HG03135 (cell line): ENCODE data around the gene PAH.

Experiments used
- ATAC-seq: cut with Tn5 transposase; IDR thresholded peaks from one replicate; pipeline ENCODE4 v1.9.1; 2021; ENCODE audit warnings: mild to moderate bottlenecking, moderate library complexity; ENCODE audit not compliant: unreplicated experiment

The PAH gene

DNA sequence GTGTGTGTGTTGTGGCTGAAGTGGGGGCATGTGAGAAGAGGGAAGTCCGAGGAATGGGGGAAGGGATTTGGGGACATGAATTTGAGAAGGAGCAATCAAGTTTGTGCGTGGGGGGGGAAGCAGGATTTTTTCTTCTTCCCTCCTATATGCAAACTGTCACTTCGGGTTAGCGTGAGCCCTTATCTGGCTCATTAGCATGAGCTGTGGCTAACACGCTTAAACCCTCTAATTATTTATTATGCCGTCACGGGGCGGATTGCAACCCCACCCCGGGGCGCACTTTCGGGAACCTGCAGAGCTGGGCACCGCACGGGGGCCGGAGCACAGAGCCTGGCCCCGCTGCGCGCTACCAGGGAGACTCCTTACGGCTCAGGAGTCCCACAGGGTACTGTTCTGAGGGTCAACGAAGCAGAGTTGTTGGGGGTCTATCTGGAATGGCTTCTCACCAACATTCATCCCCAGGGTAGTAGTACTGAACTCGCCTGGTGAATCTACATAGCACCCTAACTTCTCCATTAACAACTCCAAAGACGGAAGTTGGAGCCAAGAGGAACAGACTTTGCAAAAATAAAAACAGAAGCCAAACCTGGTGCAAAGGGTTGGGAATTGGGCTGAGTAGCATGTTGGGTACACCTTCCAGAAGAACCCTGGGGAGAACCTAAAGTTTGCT, 34.0 kb upstream of the PAH start:
- ATAC-seq, result no peak

DNA sequence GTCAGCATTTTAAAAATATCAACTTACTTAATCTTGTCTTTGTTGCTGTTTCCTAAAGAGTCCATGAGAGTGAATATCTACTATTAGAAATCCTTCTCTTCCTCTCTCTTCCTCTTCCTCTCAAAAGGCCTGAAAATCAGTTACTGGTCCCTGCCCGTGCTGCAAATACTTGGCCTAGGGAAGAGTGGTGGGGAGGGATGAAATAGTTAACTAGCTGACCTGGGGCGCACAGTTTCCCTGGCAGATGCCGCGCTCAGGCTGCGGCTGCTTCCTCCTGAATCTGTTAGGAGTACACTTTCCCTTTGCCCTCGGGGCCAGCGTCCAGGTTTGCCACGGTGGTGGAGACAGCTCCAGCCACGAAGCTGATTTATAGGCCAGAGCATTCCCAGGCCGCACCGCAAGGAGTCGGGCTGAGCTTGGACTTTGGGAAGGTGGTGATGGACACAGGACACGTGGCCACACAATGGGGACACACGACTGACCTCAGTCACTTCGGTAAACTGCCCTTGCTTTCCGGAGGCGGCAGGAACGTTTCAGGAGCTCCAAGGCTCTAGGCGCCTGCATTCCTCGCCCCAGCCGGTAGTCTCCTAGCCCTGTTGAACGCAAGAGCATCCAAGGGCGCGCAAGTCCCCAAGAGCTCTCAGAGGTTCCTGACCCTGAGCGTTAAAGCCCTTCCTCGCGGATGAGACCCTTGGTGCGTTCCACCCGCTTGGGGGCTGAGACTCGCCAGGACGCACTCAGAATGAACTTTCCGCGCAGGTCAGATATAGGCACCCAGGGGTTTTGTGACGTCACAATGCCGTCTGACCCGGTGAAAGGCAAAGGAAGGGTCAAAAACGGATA, 33.3 kb upstream of the PAH start:
- no peak for ATAC-seq

DNA sequence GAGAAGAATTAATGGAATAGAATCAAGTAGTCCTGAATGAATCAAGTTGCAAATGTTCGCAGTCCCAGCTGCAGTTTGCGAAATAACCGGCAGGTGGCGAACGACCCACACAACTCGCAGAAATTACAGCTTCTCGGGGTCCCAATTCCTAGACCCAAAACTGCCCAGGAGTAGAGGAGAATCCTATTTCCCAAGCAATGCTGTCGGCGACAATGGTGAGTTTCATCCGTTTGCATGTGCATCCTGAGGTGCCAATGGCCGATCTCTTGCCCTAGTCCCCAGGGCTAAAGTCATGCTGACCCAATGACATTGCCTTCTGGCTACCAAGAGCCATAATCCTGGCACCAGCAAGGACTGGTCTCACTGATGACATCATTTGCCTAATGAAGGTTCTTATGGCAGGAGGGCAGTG, 31.9 kb upstream of the PAH start:
- no peak for ATAC-seq

DNA sequence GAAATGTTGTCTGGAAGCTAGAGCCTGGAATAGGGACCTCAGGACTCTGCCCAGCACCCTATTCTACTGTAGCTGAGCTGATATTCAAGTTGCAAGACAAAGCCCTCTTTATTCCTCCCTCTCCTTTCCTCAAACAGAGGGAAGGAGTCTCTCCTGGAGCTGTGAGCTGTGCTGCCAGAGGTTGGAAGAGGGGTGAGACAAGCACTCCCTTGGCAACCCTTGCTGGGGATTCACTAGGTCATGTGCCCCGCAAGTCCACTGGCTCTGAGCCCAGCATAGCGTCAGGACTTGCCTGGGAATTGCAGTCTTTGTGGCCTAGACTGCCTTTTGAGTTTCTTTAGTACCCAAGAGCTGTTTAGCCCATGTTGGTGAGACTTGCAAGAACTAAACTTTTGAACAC, 29.0 kb upstream of the PAH start:
- ATAC-seq, result no peak

DNA sequence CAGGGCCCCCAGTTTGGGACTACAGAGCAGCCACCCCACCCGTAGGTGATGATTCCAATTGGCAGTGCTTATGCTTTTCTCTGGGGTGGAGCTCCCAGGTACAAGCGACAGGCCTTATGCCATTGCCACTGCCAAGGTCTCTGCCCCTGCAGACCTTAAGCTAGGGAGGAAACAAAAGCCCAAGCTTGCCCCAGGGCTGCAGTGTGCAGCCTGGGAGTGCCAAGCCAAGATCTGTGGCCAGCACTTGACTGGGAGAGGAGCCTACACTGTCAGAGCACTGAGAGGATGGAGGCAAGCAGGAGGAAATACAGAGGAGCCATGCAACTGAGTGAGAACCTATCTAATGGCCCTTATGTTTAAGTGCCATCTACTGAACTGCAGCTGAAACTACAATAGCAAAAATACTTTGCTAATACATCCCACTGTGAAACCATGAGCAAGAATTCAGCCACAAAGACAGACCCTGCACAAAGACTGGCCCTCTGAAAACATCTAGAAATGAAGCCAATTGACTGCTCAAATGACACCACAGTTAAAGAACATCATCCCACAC, 22.7 kb upstream of the PAH start:
- no peak for ATAC-seq

DNA sequence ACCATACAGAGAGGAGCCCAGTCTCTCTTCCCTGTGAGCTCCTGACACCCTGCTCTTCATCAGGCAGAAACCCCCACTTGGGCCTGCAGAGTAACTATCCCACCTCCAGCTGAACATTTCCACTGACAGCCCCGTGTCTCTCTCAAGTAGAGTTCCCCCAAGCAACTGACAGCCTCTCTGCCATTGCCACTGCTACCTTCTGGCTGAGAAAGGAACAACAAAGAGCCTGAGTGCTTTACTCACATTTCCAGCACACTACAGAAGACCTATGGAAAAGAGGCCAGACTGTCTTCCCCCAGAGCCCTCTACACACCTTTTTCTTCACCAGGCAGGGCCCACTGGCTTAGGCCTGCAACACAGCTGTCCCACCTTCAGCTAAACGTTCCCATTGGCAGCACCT, 22.0 kb upstream of the PAH start:
- ATAC-seq, result no peak

DNA sequence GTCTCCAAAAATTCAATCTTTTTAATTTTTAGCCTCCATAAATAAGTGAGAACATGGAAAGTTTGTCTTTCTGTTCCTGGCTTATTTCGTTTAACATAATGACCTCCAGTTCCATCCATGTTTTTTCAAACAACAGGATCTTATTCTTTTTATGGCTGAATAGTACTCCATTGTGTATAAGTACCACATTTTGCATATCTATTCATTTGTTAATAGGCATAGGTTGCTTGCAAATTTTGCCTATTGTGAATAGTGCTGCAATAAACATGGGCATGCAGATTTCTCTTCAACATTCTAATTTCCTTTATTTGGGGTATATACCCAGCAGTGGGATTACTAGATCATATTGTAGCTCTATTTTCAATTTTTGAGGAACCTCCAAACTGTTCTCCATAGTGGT, 16.1 kb upstream of the PAH start:
- ATAC-seq, result no peak

DNA sequence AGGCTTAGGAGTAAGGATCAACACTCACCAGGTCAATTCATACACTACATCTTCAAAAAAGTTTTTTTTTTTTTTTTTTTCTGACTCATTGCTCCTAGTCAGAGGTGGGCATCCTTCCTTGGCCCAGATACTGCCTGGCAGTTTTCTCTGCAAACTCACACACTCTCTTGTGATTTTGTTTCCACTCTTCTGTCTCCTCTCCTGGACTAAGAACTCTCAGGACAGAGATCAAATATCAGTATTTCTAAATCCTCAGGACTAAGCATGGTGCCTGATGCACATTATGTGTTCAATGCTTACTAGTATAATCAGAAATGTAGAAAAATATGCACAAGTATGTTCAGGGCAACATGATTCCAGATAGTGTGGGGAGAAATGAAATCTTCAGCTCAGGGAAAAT, 10.2 kb upstream of the PAH start:
- ATAC-seq, result no peak

DNA sequence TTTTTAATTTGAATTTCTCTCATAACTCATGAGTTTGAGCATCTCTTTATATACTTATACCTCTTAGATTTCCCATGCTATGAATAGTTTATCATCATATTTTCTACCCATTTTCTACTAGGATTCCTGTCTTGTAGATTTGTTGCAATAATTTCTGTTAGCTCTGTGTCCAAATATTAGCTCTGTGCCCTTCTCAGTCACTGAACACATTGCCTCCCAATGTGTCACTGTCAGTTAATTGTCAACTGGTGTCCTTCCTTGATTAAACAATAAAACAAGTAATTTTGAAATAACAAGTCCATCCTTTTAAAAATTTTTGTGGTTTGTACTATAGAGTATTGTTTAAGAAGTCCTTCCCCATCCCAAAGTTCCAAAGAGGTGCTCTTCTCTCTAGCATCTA, 4.2 kb upstream of the PAH start:
- ATAC-seq, result no peak

DNA sequence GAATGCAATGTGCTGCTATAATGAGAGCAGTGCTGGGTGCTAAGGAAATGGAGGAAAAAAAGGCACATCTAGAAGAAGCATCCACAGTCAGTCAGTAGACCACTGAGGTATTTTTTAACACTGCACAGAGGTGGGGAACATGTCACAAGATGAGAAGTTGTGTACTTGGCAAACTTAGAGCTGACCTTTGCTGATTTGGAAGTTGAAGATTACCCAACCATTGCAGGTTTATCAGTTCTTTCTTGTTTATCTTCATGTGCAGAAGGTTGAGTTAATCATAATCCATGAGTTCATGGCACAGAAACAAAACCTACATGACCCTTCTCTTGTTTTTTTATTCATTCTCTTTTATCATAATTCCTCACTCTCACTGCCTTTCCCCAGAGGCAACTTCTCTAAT, 3.2 kb upstream of the PAH start:
- no peak for ATAC-seq

DNA sequence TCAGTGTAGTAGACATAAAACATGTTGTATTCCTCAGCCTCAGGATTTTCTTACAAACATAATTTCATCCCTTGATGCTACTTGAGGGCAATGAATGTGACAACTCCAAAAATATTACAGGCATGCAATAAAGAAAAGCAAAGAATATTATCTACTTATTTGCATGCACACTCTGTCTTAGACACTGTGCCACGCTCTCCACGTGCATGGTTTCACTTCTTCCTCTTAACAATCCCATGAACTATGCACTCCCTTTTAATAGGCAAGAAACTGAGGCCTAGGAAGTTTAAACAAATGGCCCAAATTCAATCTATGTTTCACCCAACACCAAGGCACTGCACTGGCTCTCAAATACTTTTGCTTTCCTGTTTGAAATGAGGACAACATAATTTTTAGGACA, 1.8 kb upstream of the PAH start:
- no peak for ATAC-seq

DNA sequence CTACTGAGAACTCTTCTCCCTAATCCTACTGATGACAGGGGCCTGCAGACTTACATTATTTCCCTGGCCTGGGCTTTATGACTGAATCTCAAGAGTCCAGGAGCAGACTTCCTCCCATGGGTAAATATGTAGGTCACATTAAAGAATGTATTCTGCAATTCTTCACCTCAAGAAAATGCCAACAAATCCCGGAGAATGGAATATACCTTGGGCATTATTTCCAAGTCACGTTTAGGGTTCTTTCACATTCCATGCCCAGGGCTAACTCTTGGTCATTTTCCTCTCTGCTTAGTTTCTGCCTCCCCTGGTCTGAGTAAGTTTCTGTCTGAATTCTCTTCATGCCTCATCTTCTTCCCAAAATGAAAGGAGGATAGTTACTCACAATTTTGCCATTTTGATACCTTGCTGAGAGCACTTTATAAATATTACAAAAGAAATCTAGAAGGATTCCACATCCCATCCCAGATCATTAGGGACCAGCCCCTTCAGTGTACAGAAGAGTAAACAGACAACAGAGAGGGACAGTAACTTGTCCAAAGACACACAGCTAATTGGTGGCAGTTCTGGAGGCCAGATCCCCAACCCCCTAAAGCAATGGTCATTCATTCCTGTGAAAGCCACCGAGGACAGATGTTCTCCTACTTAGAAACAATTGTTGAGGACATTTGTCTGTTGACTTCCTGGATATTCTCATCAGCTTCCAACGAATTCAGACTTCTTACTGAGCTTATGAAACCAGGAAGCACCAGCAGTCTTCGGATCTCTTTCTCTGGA, 605 bp downstream of the PAH start:
- ATAC-seq, result no peak

DNA sequence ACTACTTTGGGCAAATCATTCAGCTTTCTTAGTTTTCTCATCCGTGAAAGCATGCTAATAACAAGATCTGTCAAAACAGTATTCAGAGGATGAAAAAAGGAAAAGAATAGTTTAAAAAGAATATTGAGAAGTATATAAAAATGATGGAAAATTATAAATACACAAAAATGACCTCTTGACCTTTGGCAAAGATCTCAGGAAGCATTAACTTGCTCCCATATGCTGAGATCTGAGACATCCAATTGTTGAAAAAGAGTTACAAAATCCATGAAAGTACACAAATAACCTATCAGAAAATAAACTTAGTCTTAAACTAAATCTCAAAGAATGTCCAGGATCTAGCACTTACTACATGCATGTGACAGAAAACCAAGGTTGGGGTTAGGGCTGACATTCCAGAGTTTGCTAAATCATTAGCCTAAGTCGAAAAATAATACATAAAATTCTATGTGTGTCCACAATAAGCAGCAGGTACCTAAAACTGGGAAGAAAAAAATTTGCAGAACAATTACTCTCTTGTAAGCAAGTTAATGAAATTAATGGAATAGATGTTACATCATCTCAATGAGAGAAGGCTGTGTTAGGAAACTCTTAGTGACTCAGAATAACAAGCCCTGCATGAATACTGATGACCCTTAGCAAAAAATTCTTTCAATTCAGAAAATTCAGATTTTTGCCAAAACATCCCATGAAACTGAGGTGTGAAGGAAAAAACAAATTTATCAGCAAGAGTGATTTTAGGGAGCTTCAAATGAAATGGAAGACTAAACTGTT, 3.4 kb downstream of the PAH start:
- no peak for ATAC-seq

DNA sequence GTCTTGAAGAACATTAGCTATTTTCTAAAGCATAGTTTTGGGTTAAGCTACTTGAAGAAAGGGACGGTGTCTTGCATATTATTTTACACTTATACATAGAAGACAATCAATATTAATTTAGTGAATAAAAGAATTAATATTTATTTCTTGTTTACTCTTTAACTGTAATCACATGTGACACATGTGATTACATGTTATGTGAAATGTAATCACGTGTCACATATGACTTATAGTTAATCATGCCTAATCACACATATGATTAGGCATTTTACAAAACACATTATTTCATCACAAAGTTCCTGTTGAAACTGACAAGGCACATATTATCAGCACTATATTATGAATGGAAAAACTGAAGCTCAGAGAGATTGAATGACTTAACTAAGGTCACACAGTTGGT, 4.8 kb downstream of the PAH start:
- no peak for ATAC-seq

DNA sequence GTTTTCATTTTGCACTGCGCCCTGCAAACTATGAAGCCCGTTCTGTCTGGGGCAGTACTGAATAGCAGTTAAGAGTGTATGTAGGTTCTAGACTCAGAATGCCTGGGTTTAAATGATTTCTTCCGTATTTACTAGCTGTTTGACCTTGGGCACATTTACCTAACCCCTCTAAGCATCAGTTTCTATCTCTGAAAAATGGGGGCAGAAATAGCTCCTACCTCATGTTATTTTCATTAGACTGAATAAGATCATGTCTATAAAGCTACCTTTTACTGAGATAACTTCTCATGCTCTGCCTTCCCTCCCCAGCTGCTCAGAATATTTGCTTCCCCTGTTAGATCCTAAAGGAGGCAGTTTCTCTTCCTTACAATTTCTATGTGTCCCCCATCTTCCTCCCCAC, 5.7 kb downstream of the PAH start:
- ATAC-seq, result no peak

DNA sequence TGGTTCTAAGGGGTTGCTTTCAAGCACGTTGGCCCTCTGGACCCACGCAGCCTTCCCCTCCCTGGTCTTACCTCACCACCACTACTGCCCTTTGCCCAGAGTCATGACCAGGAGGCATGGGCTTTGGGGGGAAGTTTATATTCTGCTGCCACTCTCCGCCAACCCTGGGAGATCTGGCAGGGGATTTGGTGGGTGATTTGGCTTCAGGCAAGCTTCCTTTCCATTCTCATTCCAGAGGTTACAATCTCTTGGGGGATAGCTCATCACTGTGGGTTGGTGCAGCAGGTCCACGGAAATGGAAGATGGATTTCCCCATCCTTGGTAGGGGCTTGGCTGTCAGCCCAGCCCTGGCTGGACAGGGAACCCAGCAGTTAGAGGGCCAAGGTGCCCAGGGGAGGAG, 6.3 kb downstream of the PAH start:
- ATAC-seq, result no peak

DNA sequence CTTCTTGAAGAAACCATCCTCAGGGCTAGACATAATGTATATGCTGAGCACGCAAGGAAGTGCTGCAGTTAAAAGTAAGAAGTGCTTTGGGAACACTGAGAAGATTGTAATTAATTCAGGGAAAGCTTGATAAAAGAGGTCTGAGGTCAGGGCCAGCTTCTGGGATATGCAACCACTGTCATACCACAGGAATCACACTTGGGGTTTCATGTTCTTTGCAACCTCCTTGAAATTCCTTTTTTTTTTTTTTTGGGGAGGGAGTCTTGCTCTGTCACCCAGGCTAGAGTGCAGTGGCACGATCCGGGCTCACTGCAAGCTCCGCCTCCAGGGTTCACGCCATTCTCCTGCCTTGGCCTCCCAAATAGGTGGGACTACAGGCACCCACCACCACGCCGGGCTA, 6.9 kb downstream of the PAH start:
- ATAC-seq, result no peak

DNA sequence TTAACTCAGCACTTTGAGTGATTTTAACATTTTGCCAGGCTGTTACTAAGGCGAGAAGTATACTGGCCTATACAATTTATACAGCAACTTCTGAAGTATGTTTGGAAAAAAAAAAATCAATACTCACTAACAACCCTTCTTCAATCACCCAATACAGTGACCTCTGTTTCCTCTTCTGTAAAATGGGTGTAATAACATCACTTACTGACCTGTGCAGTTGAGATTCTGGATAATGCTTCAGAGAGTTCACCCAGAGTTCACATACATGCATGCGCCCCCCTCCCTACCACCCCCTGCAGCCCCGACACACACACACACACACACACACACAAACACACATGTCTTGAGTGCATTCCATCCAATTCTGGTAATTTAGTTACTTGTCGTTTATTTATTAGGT, 9.1 kb downstream of the PAH start:
- no peak for ATAC-seq

DNA sequence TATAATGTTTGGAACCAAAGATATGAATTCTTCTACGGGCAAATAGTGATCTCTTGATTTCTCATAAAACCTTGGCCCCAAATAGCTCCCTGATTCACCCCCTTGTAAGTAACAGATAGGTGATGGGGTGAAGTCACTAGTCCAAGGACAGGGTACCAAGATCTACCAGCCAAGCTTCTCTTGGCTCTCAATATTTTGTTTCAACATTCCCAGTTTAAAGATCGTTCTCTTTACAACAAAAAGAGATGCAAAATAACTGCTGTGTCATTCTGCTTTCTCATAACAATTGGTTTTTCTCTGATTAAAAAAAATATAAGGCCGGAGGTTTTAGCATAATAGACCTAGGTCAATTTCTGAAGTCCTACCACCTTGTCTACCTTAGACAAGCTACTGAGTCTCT, 11.8 kb downstream of the PAH start:
- ATAC-seq, result no peak

DNA sequence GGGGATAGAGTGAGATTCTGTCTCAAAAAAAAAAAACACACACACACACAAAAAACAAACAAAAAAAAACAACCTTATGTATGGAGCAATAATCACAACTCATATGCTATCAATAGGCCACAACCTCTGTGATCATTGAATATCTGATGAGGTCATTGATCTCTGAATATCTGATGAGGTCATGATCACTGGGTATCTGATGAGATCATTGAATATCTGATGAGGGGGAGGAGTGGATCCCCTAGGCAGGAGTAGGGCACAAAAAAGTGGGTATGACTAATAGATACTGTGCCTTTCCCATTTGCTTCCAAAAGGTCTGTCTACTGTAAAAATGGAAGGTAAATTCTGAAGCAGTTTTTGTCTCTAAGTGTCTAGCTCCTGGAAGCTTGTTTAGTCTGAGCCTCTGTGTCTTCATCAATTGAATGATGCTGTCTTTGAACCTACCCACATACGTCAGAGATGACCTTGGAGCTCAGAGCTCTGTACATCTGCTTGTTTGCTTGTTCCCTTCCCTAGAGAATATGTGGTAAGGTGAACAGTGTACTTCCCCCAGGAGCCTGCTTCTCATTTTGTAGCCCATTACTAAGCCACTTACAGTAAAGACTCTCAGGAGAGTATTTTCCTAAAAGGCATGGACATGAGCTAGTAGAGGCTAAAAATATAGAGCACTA, 13.6 kb downstream of the PAH start:
- ATAC-seq, result no peak
